AG04449 (cell line): ENCODE measurements around the gene MTMR12.
"Not testable (repeated sequence)": the region's sequence is repeated elsewhere in the genome, so short reads cannot be mapped to it uniquely, and the experiment has no call there.

Experiments used
- CTCF ChIA-PET: fragments of 350-600 bp; formaldehyde crosslinking; extraction: SDS; loops from one replicate; lab custom pipeline; 2021; ENCODE audit warnings: antibody characterized with exemption; lab: Yijun Ruan, JAX
- POLR2A ChIA-PET: fragments of 400-600, 350-600 bp; formaldehyde crosslinking; extraction: SDS; loops from one replicate; lab custom pipeline; 2020; ENCODE audit warnings: antibody characterized with exemption, inconsistent platforms; lab: Yijun Ruan, JAX
- DNase-seq: peaks from one replicate; pipeline ENCODE4 v3.0.0-alpha.2; 2010; ENCODE audit warnings: low read depth, low spot score
- H3K4me3 ChIP-seq: 2 replicates; pipeline ENCODE4 v1.5.1; 2011; ENCODE audit warnings: low read depth, mild to moderate bottlenecking, control low read depth, low read length
- CTCF ChIP-seq: IDR thresholded peaks from one replicate; pipeline ENCODE4 v1.5.1; 2011; ENCODE audit warnings: mild to moderate bottlenecking, moderate library complexity, low read length, control low read depth, inconsistent platforms; ENCODE audit not compliant: insufficient read depth; ENCODE audit errors: missing control alignments

The MTMR12 gene

GRCh38 chr5:32322882-32323281, 10.1 kb upstream of the MTMR12 start:
- ChIA-PET CTCF (no interaction called here), POLR2A (no interaction called here)
- TF ChIP-seq CTCF, result no peak
- no peak for DNase-seq
- H3K4me3 ChIP-seq, result no peak overlapping the region

- H3K4me3 ChIP-seq, POLR2A ChIA-PET, DNase-seq: not testable (repeated sequence)
- CTCF ChIA-PET, result interaction anchor here (4.5 kb wide), 1 partner anchor 9 kb away, joined by 35 read pairs; no protein-coding TSS in a partner anchor
Measured at GRCh38 chr5:32321787-32322186, 9.0 kb upstream of the MTMR12 start.

GRCh38 chr5:32320576-32320975, 7.8 kb upstream of the MTMR12 start:
- ChIA-PET POLR2A (no interaction called here), CTCF (interaction anchor here (4.5 kb wide), 1 partner anchor 10 kb away, joined by 35 read pairs; no protein-coding TSS in a partner anchor)
- no peak overlapping the region for H3K4me3 ChIP-seq
- TF ChIP-seq CTCF, result no peak
- DNase-seq, result no peak

GRCh38 chr5:32319926-32320543, 7.3 kb upstream of the MTMR12 start:
- POLR2A ChIA-PET, result no interaction called here
- CTCF ChIA-PET, result interaction anchor here (4.5 kb wide), 1 partner anchor 10 kb away, joined by 35 read pairs; no protein-coding TSS in a partner anchor
- H3K4me3 ChIP-seq, result no peak overlapping the region
- DNase-seq, result no peak
- no peak for TF ChIP-seq CTCF

- no peak for TF ChIP-seq CTCF
- no peak overlapping the region for H3K4me3 ChIP-seq
- DNase-seq, result no peak
- ChIA-PET CTCF (interaction anchor here (4.5 kb wide), 1 partner anchor 11 kb away, joined by 35 read pairs; no protein-coding TSS in a partner anchor), POLR2A (no interaction called here)
Measured at GRCh38 chr5:32319392-32319791, 6.7 kb upstream of the MTMR12 start.

- POLR2A ChIA-PET, result no interaction called here
- CTCF ChIA-PET, result interaction anchor here (4.5 kb wide), 1 partner anchor 13 kb away, joined by 35 read pairs; no protein-coding TSS in a partner anchor
- TF ChIP-seq CTCF, result no peak
- DNase-seq, result no peak
- no peak overlapping the region for H3K4me3 ChIP-seq
Measured at GRCh38 chr5:32317041-32317440, 4.3 kb upstream of the MTMR12 start.
